Naive thymus-derived CD4-positive, alpha-beta T cell (primary cell): ENCODE data around the gene PTH2R. TPM values are rescaled to one million over a fixed set of nuclear protein-coding genes. Genes with fewer than 3 reads are reported as not detected.
"Not testable (repeated sequence)": the region's sequence is repeated elsewhere in the genome, so short reads cannot be mapped to it uniquely, and the experiment has no call there.

Experiments
- ATAC-seq: fragments of 150-1000 bp; cut with Tn5 transposase; 2 replicates; pipeline ENCODE4 v1.10.0; 2021; ENCODE audit warnings: mild to moderate bottlenecking, moderate library complexity
- CTCF ChIA-PET: fragments of 350-600 bp; sonication (Branson Sonifier 250); formaldehyde crosslinking; loops from one replicate; lab custom pipeline; 2021; ENCODE audit warnings: antibody characterized with exemption; lab: Charles Lee
- POLR2A ChIA-PET: fragments of 350-600 bp; sonication (Branson Sonifier 250); formaldehyde crosslinking; loops from one replicate; lab custom pipeline; 2021; ENCODE audit warnings: antibody characterized with exemption, inconsistent platforms; lab: Charles Lee
- DNase-seq, 9 donors: peaks; one replicate each; pipeline versions ENCODE4 v3.0.0 to v3.0.0-alpha.2; 2020 to 2022; ENCODE audit warnings: mixed read lengths in 1 of 9
- H3K27ac ChIP-seq: one replicate; pipeline ENCODE4 v1.7.0; 2013; ENCODE audit warnings: mild to moderate bottlenecking, low read depth, low read length, moderate library complexity
- H3K27me3 ChIP-seq, 2 donors: one replicate each; pipeline ENCODE4 v1.7.0; 2013; ENCODE audit warnings: low read length in 2 of 2, mild to moderate bottlenecking in 2 of 2, moderate library complexity in 2 of 2; ENCODE audit not compliant: control insufficient read depth in 2 of 2, insufficient read depth in 2 of 2
- H3K36me3 ChIP-seq, 3 experiments: 1 replicate in 2 of 3; 2 replicates in 1 of 3; pipeline ENCODE4 v1.7.0; 2013; ENCODE audit warnings: low read length in 3 of 3, mild to moderate bottlenecking in 3 of 3, moderate library complexity in 1 of 3; ENCODE audit not compliant: insufficient read depth in 3 of 3, control insufficient read depth in 2 of 3
- H3K4me1 ChIP-seq, 2 donors: one replicate each; pipeline ENCODE4 v1.7.0; 2013; ENCODE audit warnings: low read length in 2 of 2, mild to moderate bottlenecking in 2 of 2, moderate library complexity in 1 of 2; ENCODE audit not compliant: control insufficient read depth in 2 of 2, insufficient read depth in 2 of 2
- H3K4me3 ChIP-seq: 2 replicates; pipeline ENCODE4 v1.7.0; 2013; ENCODE audit warnings: mild to moderate bottlenecking, low read length
- H3K9me3 ChIP-seq, 3 experiments: 1 replicate in 2 of 3; 2 replicates in 1 of 3; pipeline ENCODE4 v1.7.0; 2013; ENCODE audit warnings: low read length in 3 of 3; ENCODE audit not compliant: control insufficient read depth in 2 of 3
- H3K27ac Mint-ChIP-seq, 9 donors: one replicate each; pipeline ENCODE4 v1.8.0; 2020 to 2022; ENCODE audit warnings: mixed read lengths in 9 of 9, mild to moderate bottlenecking in 8 of 9, moderate library complexity in 5 of 9, inconsistent platforms in 2 of 9
- H3K27me3 Mint-ChIP-seq, 5 donors: one replicate each; pipeline ENCODE4 v1.8.0; 2021 to 2022; ENCODE audit warnings: mixed read lengths in 5 of 5, mild to moderate bottlenecking in 1 of 5
- H3K36me3 Mint-ChIP-seq, 5 donors: one replicate each; pipeline ENCODE4 v1.8.0; 2020 to 2022; ENCODE audit warnings: mixed read lengths in 5 of 5, mild to moderate bottlenecking in 3 of 5, inconsistent platforms in 1 of 5
- H3K4me1 Mint-ChIP-seq, 7 donors: one replicate each; pipeline ENCODE4 v1.8.0; 2020 to 2022; ENCODE audit warnings: mixed read lengths in 7 of 7, mild to moderate bottlenecking in 3 of 7, inconsistent platforms in 1 of 7
- H3K4me3 Mint-ChIP-seq, 10 donors: one replicate each; pipeline ENCODE4 v1.8.0; 2020 to 2022; ENCODE audit warnings: mild to moderate bottlenecking in 10 of 10, mixed read lengths in 10 of 10, moderate library complexity in 6 of 10, inconsistent platforms in 2 of 10
- H3K9me3 Mint-ChIP-seq, 11 donors: one replicate each; pipeline ENCODE4 v1.8.0; 2020 to 2022; ENCODE audit warnings: mixed read lengths in 11 of 11, mild to moderate bottlenecking in 4 of 11, inconsistent platforms in 1 of 11, moderate library complexity in 1 of 11
- intact Hi-C, 2 donors: fragments of 100-400 bp; cut with micrococcal nuclease; formaldehyde crosslinking; loops; one replicate each; pipeline ENCODE4 v1.15.1; 2023
- polyA plus RNA-seq, 2 donors: library from polyadenylated mRNA; unstranded; fragments of 300-500 nt; fragmentation: Illumina TruSeq; gene quantifications; one replicate each; pipeline ENCODE4 v1.2.3, GENCODE V29; 2021
- total RNA-seq, 6 experiments: library from RNA in 5 of 6; stranded (reverse) in 5 of 6; gene quantifications; 1 replicate in 5 of 6; 2 replicates in 1 of 6; pipeline ENCODE4 v1.2.3 and lab custom pipeline; 2021 to 2026

Gene PTH2R
- total and polyA plus RNA-seq, 7 experiments from 2014 or later: 0.19 to 0.44 (median 0.43) TPM; not detected in 4

DNA sequence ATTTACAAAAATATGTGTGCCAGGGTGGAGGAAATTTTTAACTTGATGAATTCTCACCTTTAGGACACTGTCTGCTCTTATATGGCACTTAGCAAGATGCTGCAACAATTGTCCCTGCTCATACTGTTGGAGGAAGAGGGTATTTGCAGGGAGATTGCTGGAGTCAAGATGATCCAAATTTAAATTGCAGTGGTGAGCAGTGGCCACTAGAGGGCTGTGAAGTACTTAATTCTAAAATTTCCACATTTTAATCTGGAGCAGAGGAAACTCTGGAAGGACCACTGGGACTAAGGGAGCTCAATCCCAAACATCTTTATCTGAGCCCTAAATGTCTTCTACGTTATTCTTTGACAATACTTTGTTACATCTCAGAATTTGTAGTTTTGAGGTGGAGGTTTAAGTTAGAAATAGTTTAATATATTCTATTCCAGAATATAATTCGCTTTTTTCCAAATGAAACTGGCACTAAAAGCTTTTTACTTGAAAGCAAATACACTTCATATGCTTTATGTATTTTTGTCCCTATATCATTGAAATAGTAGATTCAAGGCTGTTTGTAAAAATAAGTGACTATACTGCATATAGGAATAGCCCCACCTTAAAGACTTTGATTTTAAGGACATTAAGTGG lies 33.0 kb upstream of the PTH2R start:
- DNase-seq (peak in 3 of 9 donors; percentile 15 to 22 (median 19)), ATAC-seq (peak; percentile 66)
- Histone ChIP-seq H3K4me1 (no peaks in the 10 kb centered on the region), H3K9me3 (no peaks in the 10 kb centered on the region), H3K27ac (no peak overlapping the region), H3K36me3 (no peaks in the 10 kb centered on the region), H3K4me3 (no peak overlapping the region), H3K27me3 (peaks cover 0 to 2% of the 10 kb centered on the region in 2 donors)
- POLR2A ChIA-PET: interaction anchor here (0.5 kb wide), 1 partner anchor 989 kb away, joined by 3 read pairs; no protein-coding TSS in a partner anchor
- Mint-ChIP-seq H3K27ac (no peak overlapping the region), H3K4me1 (no peaks in the 10 kb centered on the region), H3K9me3 (peaks cover 0 to 3% (median 0%) of the 10 kb centered on the region in 11 donors), H3K4me3 (no peak overlapping the region), H3K27me3 (peaks cover under 1 to 15% (median 4%) of the 10 kb centered on the region in 5 donors), H3K36me3 (no peaks in the 10 kb centered on the region)
- intact Hi-C loops: loop anchor here in 1 of 2 donors (1.0 kb wide), 1 partner anchor 1588 kb away; no protein-coding TSS in a partner anchor
- CTCF ChIA-PET: no interaction called here

GRCh38 chr2:208375491-208376068 lies 31.0 kb upstream of the PTH2R start:
- Mint-ChIP-seq H3K4me3 (no peak overlapping the region), H3K27ac (no peak overlapping the region), H3K9me3 (peaks cover 0 to 3% (median 0%) of the 10 kb centered on the region in 11 donors), H3K27me3 (peaks cover 0 to 15% (median 5%) of the 10 kb centered on the region in 5 donors), H3K4me1 (no peaks in the 10 kb centered on the region), H3K36me3 (no peaks in the 10 kb centered on the region)
- no peak for DNase-seq
- CTCF ChIA-PET: no interaction called here
- Histone ChIP-seq H3K27me3 (no peaks in the 10 kb centered on the region), H3K4me3 (no peak overlapping the region), H3K9me3 (no peaks in the 10 kb centered on the region), H3K27ac (no peak overlapping the region), H3K4me1 (no peaks in the 10 kb centered on the region), H3K36me3 (no peaks in the 10 kb centered on the region)
- POLR2A ChIA-PET: no interaction called here
- intact Hi-C loops: no loop called here
- ATAC-seq: no peak

GRCh38 chr2:208377344-208377860 lies 29.2 kb upstream of the PTH2R start:
- H3K4me3 Mint-ChIP-seq, H3K9me3 Mint-ChIP-seq, H3K9me3 ChIP-seq, ATAC-seq, DNase-seq, H3K4me1 ChIP-seq, H3K27me3 ChIP-seq, POLR2A ChIA-PET, CTCF ChIA-PET, H3K36me3 Mint-ChIP-seq, H3K4me1 Mint-ChIP-seq, H3K27ac Mint-ChIP-seq, H3K4me3 ChIP-seq, intact Hi-C loops, H3K36me3 ChIP-seq, H3K27ac ChIP-seq: not testable (repeated sequence)
- H3K27me3 Mint-ChIP-seq: peaks cover 0 to 23% (median 8%) of the 10 kb centered on the region in 5 donors

DNA sequence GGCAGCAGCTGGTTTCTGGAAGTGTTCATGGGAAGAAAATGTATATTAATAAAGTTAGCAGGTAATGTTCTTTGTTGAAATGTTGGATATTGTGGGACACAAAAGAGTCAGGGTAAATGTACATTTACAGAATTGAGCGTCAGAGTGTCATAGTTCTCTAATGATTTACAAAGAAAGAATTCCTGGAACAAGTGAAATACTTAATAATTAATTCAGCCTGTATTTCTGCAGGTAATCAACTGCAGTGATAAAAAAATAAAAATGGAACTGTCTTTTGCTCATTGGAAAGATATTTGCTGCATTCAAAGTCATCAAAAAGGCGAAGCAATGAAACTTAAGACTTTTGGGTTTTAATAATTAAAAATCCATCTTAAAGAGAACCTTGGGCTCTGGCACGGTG lies 27.4 kb upstream of the PTH2R start:
- no peaks in the 10 kb centered on the region for H3K36me3 ChIP-seq
- intact Hi-C loops: no loop called here
- DNase-seq (no peak), ATAC-seq (no peak)
- Mint-ChIP-seq H3K9me3 (peaks cover 0 to 3% (median 0%) of the 10 kb centered on the region in 11 donors), H3K4me1 (no peaks in the 10 kb centered on the region), H3K27ac (no peak overlapping the region), H3K36me3 (no peaks in the 10 kb centered on the region), H3K4me3 (no peak overlapping the region), H3K27me3 (peaks cover 13 to 30% (median 22%) of the 10 kb centered on the region in 5 donors)
- peaks cover 0 to 5% of the 10 kb centered on the region in 2 donors for H3K27me3 ChIP-seq
- no peak overlapping the region for H3K4me3 ChIP-seq
- no peaks in the 10 kb centered on the region for H3K4me1 ChIP-seq
- no peak overlapping the region for H3K27ac ChIP-seq
- no peaks in the 10 kb centered on the region for H3K9me3 ChIP-seq
- ChIA-PET POLR2A (no interaction called here), CTCF (no interaction called here)

DNA sequence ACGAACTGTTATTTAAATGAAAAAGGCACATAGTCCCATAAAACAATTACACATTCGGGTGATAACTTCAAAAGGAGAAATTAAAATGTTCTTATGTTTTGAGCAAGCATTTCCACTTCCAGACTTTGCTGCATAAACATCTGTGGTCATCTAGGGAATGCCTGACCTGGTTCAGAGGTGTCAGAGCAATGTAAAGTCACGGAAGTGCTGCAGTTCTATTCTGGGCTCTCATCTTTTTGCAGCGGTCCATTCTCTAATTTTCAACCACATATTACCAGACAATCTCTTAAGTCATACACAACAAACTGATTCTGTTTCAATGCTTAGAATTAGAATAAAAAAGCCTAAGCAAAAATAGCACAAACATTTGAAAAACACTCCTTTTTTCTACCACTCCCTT lies 22.0 kb upstream of the PTH2R start:
- H3K4me1 Mint-ChIP-seq: no peaks in the 10 kb centered on the region
- Histone ChIP-seq H3K9me3 (no peaks in the 10 kb centered on the region), H3K4me1 (no peaks in the 10 kb centered on the region), H3K27me3 (peaks cover 0 to 5% of the 10 kb centered on the region in 2 donors), H3K27ac (no peak overlapping the region), H3K36me3 (no peaks in the 10 kb centered on the region), H3K4me3 (no peak overlapping the region)
- DNase-seq: no peak
- no peaks in the 10 kb centered on the region for H3K36me3 Mint-ChIP-seq
- no peak overlapping the region for H3K4me3 Mint-ChIP-seq
- peaks cover 23 to 46% (median 30%) of the 10 kb centered on the region in 5 donors for H3K27me3 Mint-ChIP-seq
- ATAC-seq: no peak
- H3K9me3 Mint-ChIP-seq: no peaks in the 10 kb centered on the region
- POLR2A ChIA-PET: no interaction called here
- intact Hi-C loops: no loop called here
- no peak overlapping the region for H3K27ac Mint-ChIP-seq
- CTCF ChIA-PET: no interaction called here

- H3K9me3 ChIP-seq: no peaks in the 10 kb centered on the region
- DNase-seq (no peak), ATAC-seq (no peak)
- no peak overlapping the region for H3K4me3 ChIP-seq
- H3K27me3 Mint-ChIP-seq: peaks cover 17 to 48% (median 30%) of the 10 kb centered on the region in 5 donors
- no peaks in the 10 kb centered on the region for H3K4me1 ChIP-seq
- ChIA-PET CTCF (no interaction called here), POLR2A (no interaction called here)
- H3K27ac ChIP-seq: no peak overlapping the region
- peaks cover 0 to 7% (median 0%) of the 10 kb centered on the region in 11 donors for H3K9me3 Mint-ChIP-seq
- no peaks in the 10 kb centered on the region for H3K36me3 Mint-ChIP-seq
- H3K27me3 ChIP-seq: peaks cover 0 to 3% of the 10 kb centered on the region in 2 donors
- no peaks in the 10 kb centered on the region for H3K4me1 Mint-ChIP-seq
- no peak overlapping the region for H3K27ac Mint-ChIP-seq
- intact Hi-C loops: no loop called here
- no peaks in the 10 kb centered on the region for H3K36me3 ChIP-seq
- no peak overlapping the region for H3K4me3 Mint-ChIP-seq
These were observed 20.1 kb upstream of the PTH2R start for GRCh38 chr2:208386541-208386940.
